Keratinocyte (primary cell): ENCODE data around the gene CCDC150. TPM values are rescaled to one million over a fixed set of nuclear protein-coding genes. Genes with fewer than 3 reads are reported as not detected.

Source experiments
- DNase-seq: peaks from one replicate; pipeline ENCODE4 v3.0.0-alpha.2; 2011; ENCODE audit warnings: low read depth, missing footprints, low spot score
- FAIRE-seq: peaks from 2 replicates; lab custom pipeline; 2011; peaks lifted over from hg19 to GRCh38; lab: Jason Lieb, UNC
- H2AFZ ChIP-seq: 2 replicates; pipeline ENCODE4 v1.6.0; 2012; ENCODE audit warnings: low read length, control low read depth, inconsistent platforms; ENCODE audit not compliant: control insufficient read depth
- H3K27ac ChIP-seq: 2 replicates; pipeline ENCODE4 v1.5.1; 2011; ENCODE audit warnings: low read length; ENCODE audit not compliant: control insufficient read depth, insufficient read depth
- H3K27me3 ChIP-seq: 3 replicates; pipeline ENCODE4 v1.6.0; 2011; ENCODE audit warnings: low read length; ENCODE audit not compliant: control insufficient read depth, insufficient read depth; ENCODE audit errors: extremely low read depth
- H3K36me3 ChIP-seq, 2 experiments: 2 replicates in 1 of 2; 3 replicates in 1 of 2; pipeline ENCODE4 v1.5.1; 2011; ENCODE audit warnings: low read length in 2 of 2, mild to moderate bottlenecking in 1 of 2; ENCODE audit not compliant: control insufficient read depth in 2 of 2, insufficient read depth in 2 of 2; ENCODE audit errors: extremely low read depth in 1 of 2
- H3K4me1 ChIP-seq: 3 replicates; pipeline ENCODE4 v1.5.1; 2011; ENCODE audit warnings: low read length; ENCODE audit not compliant: control insufficient read depth, insufficient read depth; ENCODE audit errors: extremely low read depth
- H3K4me2 ChIP-seq: 3 replicates; pipeline ENCODE4 v1.6.0; 2011; ENCODE audit warnings: low read depth, low read length; ENCODE audit not compliant: control insufficient read depth, insufficient read depth; ENCODE audit errors: extremely low read depth
- H3K4me3 ChIP-seq, 3 experiments: fragments of 200-600 bp in 1 of 3; sonication (generic) in 1 of 3; 2 replicates in 2 of 3; 3 replicates in 1 of 3; pipeline ENCODE4 v1.5.1; 2011 to 2016; ENCODE audit warnings: low read length in 3 of 3, mild to moderate bottlenecking in 3 of 3, control low read depth in 2 of 3, inconsistent platforms in 1 of 3, low read depth in 1 of 3, mixed read lengths in 1 of 3, mixed run types in 1 of 3, moderate library complexity in 1 of 3; ENCODE audit not compliant: control insufficient read depth in 2 of 3, insufficient read depth in 2 of 3; ENCODE audit errors: extremely low read depth in 1 of 3
- H3K79me2 ChIP-seq: 2 replicates; pipeline ENCODE4 v1.6.0; 2012; ENCODE audit warnings: low read length; ENCODE audit not compliant: control insufficient read depth, insufficient read depth
- H3K9ac ChIP-seq: 3 replicates; pipeline ENCODE4 v1.6.0; 2011; ENCODE audit warnings: low read length; ENCODE audit not compliant: control insufficient read depth, insufficient read depth; ENCODE audit errors: extremely low read depth
- H3K9me1 ChIP-seq: 3 replicates; pipeline ENCODE4 v1.6.0; 2011; ENCODE audit warnings: low read length; ENCODE audit not compliant: control insufficient read depth, insufficient read depth; ENCODE audit errors: extremely low read depth
- H3K9me3 ChIP-seq: 2 replicates; pipeline ENCODE4 v1.5.1; 2012; ENCODE audit warnings: low read depth, low read length; ENCODE audit not compliant: control insufficient read depth
- H4K20me1 ChIP-seq: 3 replicates; pipeline ENCODE4 v1.6.0; 2011; ENCODE audit warnings: low read length; ENCODE audit not compliant: control insufficient read depth, insufficient read depth; ENCODE audit errors: extremely low read depth
- EZH2 ChIP-seq: IDR thresholded peaks from one replicate; pipeline ENCODE4 v1.6.1; 2012; ENCODE audit warnings: inconsistent platforms, mild to moderate bottlenecking, low read length, moderate library complexity
- dilution Hi-C: fragments of 300-500 bp; cut with MboI; formaldehyde crosslinking; loops from one replicate; pipeline ENCODE4 v1.7.0; 2020; ENCODE audit warnings: low sequenced_read_pairs; ENCODE audit not compliant: extremely low pct_ligation_motif_present
- polyA plus RNA-seq, 5 experiments: library from polyadenylated mRNA; depleted of rRNA in 3 of 5; stranded (reverse) in 3 of 5; stranded (forward) in 1 of 5; unstranded in 1 of 5; fragments of >200 nt; gene quantifications; 1 replicate in 1 of 5; 2 replicates in 3 of 5; 3 replicates in 1 of 5; pipeline versions ENCODE4 v1.2.1 to v1.2.3, GENCODE V29; 2011 to 2012; ENCODE audit warnings: missing spikeins in 2 of 5, low read depth in 1 of 5, low replicate concordance in 1 of 5
- TF ChIP-seq, protein P1 (sequence below), 3 experiments: IDR thresholded peaks in 1 of 3; conservative IDR thresholded peaks in 1 of 3; optimal IDR thresholded peaks in 1 of 3; 2 replicates in 2 of 3; 3 replicates in 1 of 3; pipeline versions ENCODE3 to v1.5.1; 2011; ENCODE audit warnings: low read length in 3 of 3, mild to moderate bottlenecking in 3 of 3, moderate library complexity in 2 of 3, control low read depth in 1 of 3, inconsistent platforms in 1 of 3; ENCODE audit not compliant: insufficient read depth in 2 of 3; ENCODE audit errors: extremely low read depth in 1 of 3

Gene CCDC150
- polyA plus RNA-seq, 1 donor (not counting 4 experiments of a cell fraction or from before 2014, with no cell fraction given): 5.0 TPM

DNA sequence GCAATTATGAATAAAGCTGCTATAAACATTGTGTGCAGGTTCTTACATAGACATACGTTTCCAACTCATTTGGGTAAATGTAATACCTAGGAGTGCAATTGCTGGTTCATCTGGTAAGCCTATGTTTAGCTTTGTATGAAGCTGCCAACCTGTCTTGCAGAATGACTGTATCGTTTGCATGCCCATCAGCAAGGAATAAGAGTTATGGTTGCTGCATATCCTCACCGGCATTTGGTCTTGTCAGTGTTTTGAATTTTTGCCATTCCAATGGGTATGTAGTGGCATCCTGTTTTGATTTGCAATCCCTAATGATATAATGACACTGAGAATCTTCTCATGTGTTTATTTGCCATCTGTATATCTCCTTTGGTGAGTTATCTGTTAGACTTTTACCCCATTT, 20.7 kb downstream of the CCDC150 start:
- dilution Hi-C loops: no loop called here
- TF ChIP-seq, protein P1, sequence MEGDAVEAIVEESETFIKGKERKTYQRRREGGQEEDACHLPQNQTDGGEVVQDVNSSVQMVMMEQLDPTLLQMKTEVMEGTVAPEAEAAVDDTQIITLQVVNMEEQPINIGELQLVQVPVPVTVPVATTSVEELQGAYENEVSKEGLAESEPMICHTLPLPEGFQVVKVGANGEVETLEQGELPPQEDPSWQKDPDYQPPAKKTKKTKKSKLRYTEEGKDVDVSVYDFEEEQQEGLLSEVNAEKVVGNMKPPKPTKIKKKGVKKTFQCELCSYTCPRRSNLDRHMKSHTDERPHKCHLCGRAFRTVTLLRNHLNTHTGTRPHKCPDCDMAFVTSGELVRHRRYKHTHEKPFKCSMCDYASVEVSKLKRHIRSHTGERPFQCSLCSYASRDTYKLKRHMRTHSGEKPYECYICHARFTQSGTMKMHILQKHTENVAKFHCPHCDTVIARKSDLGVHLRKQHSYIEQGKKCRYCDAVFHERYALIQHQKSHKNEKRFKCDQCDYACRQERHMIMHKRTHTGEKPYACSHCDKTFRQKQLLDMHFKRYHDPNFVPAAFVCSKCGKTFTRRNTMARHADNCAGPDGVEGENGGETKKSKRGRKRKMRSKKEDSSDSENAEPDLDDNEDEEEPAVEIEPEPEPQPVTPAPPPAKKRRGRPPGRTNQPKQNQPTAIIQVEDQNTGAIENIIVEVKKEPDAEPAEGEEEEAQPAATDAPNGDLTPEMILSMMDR (optimal IDR thresholded peaks at IDR 0.05 in 1 of 3, IDR thresholded peaks at IDR 0.05 in 1 of 3, conservative IDR thresholded peaks at IDR 0.05 in 1 of 3; ENCODE audit: extremely low read depth in 1 of 3, insufficient read depth in 2 of 3, low read length in 3 of 3): no peak
- TF ChIP-seq EZH2: no peak
- FAIRE-seq: no peak

DNA sequence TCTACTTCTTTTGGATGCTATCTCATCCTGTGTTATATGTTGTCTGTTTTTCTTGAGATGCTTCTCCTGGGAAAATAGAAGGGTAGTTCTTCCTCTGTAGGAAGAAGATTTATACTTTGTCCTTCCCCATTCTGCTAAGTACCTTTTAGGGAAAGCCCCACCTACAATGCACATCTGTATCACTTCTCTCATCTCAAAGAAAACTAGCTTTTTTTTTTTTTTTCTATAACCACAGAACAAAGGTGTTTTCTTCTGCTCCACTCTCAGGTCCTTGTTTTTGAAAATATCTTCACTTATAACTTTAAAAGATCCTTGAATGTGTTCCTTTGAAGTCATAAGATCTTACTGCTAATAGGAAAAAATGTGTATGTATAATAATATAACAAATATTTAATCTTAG, 30.8 kb downstream of the CCDC150 start:
- dilution Hi-C loops: no loop called here
- Histone ChIP-seq H3K27me3 (no peaks in the 10 kb centered on the region), H3K9me1 (no peaks in the 10 kb centered on the region), H3K27ac (no peak overlapping the region), H3K9me3 (no peaks in the 10 kb centered on the region), H3K79me2 (no peaks in the 10 kb centered on the region), H3K4me2 (no peak overlapping the region), H3K4me3 (no peak overlapping the region), H3K9ac (no peak overlapping the region), H2AFZ (no peak overlapping the region), H4K20me1 (no peaks in the 10 kb centered on the region), H3K4me1 (no peaks in the 10 kb centered on the region), H3K36me3 (no peaks in the 10 kb centered on the region)
- DNase-seq (no peak), FAIRE-seq (no peak)
- TF ChIP-seq EZH2: no peak
- TF ChIP-seq, protein P1 (optimal IDR thresholded peaks at IDR 0.05 in 1 of 3, IDR thresholded peaks at IDR 0.05 in 1 of 3, conservative IDR thresholded peaks at IDR 0.05 in 1 of 3; ENCODE audit: extremely low read depth in 1 of 3, insufficient read depth in 2 of 3, low read length in 3 of 3): no peak

More for the DNA sequence above, 20.7 kb downstream of the CCDC150 start:
- Histone ChIP-seq H2AFZ (no peak overlapping the region), H3K4me1 (no peaks in the 10 kb centered on the region), H3K4me2 (no peak overlapping the region), H3K79me2 (no peaks in the 10 kb centered on the region), H3K9ac (no peak overlapping the region), H3K9me1 (no peaks in the 10 kb centered on the region), H3K4me3 (no peak overlapping the region), H3K27me3 (no peaks in the 10 kb centered on the region), H3K9me3 (no peaks in the 10 kb centered on the region), H3K27ac (no peak overlapping the region), H4K20me1 (no peaks in the 10 kb centered on the region), H3K36me3 (no peaks in the 10 kb centered on the region)
- peak; percentile 1 for DNase-seq
